Measurements from ENCODE around the gene SPNS2. TPM values are rescaled to one million over a fixed set of nuclear protein-coding genes. Genes with fewer than 3 reads are reported as not detected.

SPNS2 gene
- total and polyA plus RNA-seq, 10 of the 15 experiments (the other 5 are each of a cell fraction or from before 2014, with no cell fraction given): 0.04 to 1.1 (median 0.23) TPM; not detected in 2

DNA sequence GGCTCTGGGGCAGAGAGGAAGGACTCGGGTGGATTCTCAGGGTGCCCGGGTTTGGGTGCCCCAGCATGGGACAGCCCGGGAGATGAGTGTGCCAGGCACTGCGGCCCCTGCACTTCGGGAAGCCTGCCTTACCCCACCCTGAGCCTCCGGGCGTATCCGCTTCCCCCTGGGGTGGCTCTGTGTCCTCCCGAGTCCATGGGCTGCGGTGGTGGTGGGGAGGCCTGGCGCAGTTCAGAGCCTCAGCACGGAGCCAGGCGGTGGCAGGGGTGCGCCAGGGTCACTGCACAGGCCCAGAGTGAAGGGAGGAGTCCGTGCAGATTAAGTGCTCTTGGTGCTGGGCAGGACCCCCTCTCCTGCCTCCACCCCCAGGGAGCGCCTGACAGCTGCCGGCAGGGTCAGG lies 35.8 kb downstream of the SPNS2 start (continued):
- TF ChIP-seq SRF (IDR thresholded peaks at IDR 0.05; ENCODE audit: low read depth in 2 of 2, low read length in 2 of 2) (no peak), ZNF384 (IDR thresholded peaks at IDR 0.05; ENCODE audit: borderline replicate concordance, low read depth, low read length) (no peak), HDGF (IDR thresholded peaks at IDR 0.05) (no peak), SMC3 (IDR thresholded peaks at IDR 0.05; ENCODE audit: borderline replicate concordance, low read length) (no peak), RFX5 (IDR thresholded peaks at IDR 0.05; ENCODE audit: low read depth, low read length) (no peak), LARP7 (IDR thresholded peaks at IDR 0.05) (no peak)
- TF ChIP-seq, protein P1, sequence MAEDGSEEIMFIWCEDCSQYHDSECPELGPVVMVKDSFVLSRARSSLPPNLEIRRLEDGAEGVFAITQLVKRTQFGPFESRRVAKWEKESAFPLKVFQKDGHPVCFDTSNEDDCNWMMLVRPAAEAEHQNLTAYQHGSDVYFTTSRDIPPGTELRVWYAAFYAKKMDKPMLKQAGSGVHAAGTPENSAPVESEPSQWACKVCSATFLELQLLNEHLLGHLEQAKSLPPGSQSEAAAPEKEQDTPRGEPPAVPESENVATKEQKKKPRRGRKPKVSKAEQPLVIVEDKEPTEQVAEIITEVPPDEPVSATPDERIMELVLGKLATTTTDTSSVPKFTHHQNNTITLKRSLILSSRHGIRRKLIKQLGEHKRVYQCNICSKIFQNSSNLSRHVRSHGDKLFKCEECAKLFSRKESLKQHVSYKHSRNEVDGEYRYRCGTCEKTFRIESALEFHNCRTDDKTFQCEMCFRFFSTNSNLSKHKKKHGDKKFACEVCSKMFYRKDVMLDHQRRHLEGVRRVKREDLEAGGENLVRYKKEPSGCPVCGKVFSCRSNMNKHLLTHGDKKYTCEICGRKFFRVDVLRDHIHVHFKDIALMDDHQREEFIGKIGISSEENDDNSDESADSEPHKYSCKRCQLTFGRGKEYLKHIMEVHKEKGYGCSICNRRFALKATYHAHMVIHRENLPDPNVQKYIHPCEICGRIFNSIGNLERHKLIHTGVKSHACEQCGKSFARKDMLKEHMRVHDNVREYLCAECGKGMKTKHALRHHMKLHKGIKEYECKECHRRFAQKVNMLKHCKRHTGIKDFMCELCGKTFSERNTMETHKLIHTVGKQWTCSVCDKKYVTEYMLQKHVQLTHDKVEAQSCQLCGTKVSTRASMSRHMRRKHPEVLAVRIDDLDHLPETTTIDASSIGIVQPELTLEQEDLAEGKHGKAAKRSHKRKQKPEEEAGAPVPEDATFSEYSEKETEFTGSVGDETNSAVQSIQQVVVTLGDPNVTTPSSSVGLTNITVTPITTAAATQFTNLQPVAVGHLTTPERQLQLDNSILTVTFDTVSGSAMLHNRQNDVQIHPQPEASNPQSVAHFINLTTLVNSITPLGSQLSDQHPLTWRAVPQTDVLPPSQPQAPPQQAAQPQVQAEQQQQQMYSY (CRISPR knock-in tag; IDR thresholded peaks at IDR 0.05): no peak
- TF ChIP-seq, protein P2, sequence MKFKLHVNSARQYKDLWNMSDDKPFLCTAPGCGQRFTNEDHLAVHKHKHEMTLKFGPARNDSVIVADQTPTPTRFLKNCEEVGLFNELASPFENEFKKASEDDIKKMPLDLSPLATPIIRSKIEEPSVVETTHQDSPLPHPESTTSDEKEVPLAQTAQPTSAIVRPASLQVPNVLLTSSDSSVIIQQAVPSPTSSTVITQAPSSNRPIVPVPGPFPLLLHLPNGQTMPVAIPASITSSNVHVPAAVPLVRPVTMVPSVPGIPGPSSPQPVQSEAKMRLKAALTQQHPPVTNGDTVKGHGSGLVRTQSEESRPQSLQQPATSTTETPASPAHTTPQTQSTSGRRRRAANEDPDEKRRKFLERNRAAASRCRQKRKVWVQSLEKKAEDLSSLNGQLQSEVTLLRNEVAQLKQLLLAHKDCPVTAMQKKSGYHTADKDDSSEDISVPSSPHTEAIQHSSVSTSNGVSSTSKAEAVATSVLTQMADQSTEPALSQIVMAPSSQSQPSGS (IDR thresholded peaks at IDR 0.05; ENCODE audit: low read length): no peak
- TF ChIP-seq, protein P3, sequence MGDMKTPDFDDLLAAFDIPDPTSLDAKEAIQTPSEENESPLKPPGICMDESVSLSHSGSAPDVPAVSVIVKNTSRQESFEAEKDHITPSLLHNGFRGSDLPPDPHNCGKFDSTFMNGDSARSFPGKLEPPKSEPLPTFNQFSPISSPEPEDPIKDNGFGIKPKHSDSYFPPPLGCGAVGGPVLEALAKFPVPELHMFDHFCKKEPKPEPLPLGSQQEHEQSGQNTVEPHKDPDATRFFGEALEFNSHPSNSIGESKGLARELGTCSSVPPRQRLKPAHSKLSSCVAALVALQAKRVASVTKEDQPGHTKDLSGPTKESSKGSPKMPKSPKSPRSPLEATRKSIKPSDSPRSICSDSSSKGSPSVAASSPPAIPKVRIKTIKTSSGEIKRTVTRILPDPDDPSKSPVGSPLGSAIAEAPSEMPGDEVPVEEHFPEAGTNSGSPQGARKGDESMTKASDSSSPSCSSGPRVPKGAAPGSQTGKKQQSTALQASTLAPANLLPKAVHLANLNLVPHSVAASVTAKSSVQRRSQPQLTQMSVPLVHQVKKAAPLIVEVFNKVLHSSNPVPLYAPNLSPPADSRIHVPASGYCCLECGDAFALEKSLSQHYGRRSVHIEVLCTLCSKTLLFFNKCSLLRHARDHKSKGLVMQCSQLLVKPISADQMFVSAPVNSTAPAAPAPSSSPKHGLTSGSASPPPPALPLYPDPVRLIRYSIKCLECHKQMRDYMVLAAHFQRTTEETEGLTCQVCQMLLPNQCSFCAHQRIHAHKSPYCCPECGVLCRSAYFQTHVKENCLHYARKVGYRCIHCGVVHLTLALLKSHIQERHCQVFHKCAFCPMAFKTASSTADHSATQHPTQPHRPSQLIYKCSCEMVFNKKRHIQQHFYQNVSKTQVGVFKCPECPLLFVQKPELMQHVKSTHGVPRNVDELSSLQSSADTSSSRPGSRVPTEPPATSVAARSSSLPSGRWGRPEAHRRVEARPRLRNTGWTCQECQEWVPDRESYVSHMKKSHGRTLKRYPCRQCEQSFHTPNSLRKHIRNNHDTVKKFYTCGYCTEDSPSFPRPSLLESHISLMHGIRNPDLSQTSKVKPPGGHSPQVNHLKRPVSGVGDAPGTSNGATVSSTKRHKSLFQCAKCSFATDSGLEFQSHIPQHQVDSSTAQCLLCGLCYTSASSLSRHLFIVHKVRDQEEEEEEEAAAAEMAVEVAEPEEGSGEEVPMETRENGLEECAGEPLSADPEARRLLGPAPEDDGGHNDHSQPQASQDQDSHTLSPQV (IDR thresholded peaks at IDR 0.05): no peak
